Skin of body (tissue), 2 donors: ENCODE measurements around the gene AKR1C1. TPM values are rescaled to one million over a fixed set of nuclear protein-coding genes. Genes with fewer than 3 reads are reported as not detected.
"Not testable (repeated sequence)": the region's sequence is repeated elsewhere in the genome, so short reads cannot be mapped to it uniquely, and the experiment has no call there.

Experiments
- DNase-seq: peaks from one replicate; lab custom pipeline; 2025; lab: John Stamatoyannopoulos, UW
- total RNA-seq: library from RNA; depleted of rRNA; stranded (reverse); fragments of >200 nt; gene quantifications from one replicate; pipeline ENCODE4 v1.2.3, GENCODE V29; 2014

AKR1C1 gene
- total RNA-seq, 1 donor from 2014 or later = 2.5 TPM

DNA sequence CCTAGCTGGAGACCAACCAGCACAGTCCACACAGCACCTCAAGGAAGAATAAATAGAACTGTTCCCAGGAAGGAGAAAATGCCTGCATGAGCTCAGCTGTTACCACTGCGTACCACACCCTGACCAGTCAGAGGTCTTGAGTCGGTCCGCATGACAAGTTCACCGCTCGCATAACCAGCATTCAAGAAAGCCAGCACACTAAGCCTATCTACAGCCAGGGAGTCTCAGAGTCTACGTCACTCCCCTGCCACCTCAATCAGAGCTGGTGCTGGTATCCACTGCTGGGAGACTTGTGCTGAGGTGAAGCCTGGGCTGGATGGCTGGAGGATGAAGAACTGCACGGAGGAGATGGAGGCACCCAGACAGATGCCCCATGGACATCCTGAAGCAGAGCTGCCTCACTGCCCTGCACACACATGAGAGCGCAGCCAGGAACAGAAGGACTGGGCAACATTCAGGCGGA, 19.6 kb downstream of the AKR1C1 start:
- no peak for DNase-seq

DNA sequence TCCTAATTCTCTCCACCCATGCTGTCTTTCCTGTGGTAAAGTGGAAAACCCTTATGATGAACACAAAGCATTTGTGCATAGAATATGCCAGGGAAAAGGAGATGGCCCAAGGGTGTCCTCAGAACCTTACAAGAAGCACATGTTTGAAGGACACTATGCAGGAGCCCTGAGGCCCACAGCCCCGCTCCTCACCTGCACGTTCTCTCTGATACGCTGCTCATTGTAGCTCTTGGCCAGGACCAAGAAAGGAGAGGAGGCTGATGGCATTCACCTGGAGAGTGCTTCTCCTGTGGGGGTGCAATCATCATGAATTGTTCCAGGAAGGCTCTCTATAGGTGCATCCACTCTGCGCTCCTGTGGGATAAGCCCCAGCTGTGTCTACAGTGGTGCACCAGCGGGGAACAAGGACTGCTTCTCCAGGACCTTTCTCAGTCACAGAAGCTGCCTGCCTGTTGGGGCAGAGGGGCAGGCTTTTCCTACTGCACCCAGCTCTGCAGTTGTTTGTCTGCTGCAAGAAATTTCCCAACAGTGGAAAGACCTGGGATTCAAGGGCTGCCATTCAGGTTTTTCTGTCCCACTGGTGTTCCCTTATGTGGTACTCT, 20.5 kb downstream of the AKR1C1 start:
- DNase-seq = no peak

DNA sequence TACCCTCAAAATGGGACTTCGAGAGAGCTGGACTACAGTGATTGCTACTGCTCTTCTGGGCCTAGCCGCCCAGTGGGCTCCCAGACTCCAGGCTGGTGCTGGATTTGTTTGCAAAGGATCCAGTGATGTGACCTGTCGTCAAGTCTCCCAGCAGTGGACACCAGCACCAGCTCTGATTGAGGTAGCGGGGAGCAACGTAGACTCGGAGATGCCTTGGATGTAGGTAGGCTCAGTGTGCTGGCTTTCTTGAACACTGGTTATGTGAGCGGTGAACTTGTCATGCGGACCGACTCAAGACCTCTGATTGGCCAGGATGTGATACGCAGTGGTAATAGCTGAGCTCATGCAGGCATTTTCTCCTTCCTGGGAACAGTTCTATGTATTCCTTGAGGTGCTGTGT, 21.0 kb downstream of the AKR1C1 start:
- no peak for DNase-seq

DNA sequence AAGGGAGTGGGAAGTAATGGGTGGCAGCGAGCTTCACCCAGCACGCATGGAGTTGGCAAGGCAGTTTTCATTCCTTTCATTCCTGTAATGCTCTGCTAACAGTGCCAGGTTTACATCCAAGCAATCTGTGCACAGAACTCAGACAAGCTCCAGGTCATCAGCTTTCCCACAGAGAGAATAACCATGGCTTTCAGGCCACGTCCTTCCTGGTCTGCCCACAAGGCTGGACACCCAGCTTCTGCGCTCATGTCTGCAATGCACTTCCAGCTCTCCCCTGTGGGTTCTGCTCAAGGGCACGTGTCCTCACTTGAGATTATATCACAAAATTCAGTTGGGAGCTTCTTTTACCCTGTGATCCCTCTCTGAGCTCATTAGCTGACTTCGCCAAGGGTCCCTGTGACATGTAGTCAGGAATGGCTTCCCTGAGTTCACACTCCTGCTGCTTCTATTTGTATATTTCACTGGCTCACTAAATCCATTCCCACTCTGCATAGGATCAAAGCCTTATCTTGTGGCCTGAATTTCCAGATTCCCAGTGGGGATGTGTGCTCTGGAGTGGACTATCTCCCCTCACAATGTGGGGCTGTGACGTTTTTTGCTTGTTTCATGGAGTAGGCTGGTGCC, 21.9 kb downstream of the AKR1C1 start:
- DNase-seq = no peak

DNA sequence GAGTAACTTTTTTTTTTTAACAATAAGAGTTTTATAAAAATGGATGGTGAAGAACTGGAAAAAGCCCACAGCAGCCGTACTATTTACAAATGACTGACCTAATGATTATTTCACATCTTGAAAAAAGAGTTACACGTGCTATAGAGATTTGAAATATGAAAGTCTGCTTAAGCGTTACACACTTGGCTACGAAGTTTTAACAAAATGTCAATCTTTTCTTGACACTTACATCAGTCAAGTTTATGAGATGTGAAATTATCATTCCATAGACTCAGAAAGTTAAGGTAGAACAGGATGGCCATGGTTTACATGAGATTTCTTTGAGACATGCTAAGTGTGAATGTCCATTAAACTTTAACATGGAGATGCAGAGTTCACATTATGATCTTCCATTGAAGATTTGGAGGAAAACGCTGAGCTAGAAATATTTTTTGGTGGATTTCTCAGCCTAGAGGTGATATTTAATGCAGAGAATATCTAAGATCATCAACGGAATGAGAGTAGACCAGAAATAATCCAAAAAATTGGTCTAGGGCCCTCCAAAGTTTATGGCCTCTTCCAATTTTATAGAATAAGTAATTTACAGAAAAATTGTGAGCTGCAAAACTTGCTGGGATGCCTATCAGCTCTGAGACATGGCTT, 24.9 kb downstream of the AKR1C1 start:
- not testable (repeated sequence) for DNase-seq

DNA sequence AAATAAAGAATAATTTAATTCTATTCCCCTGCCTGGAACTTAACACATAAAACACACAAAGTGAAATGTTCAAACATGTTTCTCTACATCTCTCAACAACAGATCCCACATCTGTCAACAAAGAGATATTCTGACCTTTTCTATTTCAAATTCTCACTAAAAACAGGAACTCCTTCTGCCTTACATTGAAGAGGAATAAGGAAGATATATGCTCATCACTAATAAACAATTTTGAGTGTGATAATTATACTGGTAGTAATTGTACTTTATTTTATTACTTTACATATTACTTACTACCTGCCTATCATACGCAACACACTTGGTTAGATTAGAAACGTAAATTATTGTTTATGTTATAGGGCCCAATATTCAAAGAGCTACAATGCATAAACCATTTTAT, 27.0 kb downstream of the AKR1C1 start:
- no peak for DNase-seq

DNA sequence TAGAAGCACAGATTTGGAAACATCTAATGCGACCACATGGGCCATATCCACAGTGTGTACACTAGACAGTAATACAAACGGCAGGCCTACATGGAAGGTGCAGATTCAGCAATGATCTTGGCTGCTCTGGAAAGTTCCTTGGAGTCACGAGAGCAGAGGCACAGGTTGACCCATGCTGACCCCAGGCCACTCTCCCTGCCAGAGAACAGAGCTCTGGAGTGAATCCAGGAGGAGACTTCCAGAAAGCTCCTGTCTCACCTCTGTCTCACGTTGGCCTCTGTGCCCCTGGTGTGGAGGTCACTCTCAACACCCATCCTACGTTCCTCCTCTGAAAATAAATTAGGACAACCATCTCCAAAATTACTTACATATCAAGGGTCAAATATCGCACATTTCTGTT, 28.2 kb downstream of the AKR1C1 start:
- not testable (repeated sequence) for DNase-seq

DNA sequence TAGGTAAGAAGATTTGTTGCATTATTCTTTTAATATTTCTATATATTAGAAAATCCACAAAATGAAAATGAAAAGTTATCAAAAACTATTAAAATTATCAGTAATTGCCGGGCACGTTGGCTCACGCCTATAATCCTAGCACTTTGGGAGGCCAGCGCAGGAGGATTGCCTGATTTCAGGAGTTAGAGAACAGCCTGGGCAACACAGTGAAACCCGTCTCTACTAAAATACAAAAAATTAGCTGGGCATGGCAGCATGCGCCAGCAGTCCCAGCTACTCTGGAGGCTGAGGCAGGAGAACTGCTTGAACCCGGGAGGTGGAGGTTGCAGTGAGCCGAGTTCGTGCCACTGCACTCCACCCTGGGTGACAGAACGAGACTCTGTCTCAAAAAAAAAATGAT, 29.3 kb downstream of the AKR1C1 start:
- DNase-seq = not testable (repeated sequence)

DNA sequence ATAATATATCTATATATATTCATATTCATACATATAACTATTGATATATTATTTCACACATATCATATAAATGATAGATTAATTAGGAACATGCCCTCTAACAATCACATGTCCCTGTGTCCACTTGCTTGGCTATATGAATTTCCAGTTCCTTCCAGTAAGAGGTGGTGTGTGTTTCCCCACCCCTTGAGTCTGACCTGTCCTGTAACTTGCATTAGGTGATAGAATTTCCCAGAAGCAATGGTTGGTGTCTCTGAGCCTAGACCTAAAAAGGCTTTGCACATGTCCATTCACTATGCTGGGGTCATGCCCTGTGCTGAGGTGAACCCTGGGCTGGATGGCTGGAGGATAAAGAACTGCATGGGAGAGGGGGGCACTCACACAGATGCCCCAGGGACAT, 31.0 kb downstream of the AKR1C1 start:
- DNase-seq = not testable (repeated sequence)

DNA sequence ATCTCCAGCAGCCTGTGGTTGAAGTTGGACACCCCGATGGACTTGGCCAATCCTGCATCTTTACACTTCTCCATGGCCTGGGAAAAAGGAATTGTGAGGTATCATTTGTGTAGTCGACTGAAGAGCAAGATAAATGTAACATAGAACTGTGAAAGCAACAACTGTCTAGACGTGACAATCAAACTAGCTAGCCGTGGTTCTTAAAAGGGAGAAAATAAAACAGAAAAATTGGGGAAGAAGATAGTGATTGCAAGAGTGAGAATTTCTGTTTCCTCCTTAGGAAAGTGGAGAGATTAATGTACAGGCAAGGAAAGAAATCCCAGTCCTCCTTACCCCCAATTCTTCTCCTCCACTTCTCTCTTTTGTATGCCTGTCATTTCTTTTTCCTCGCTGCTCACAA, 35.5 kb downstream of the AKR1C1 start:
- DNase-seq = no peak

DNA sequence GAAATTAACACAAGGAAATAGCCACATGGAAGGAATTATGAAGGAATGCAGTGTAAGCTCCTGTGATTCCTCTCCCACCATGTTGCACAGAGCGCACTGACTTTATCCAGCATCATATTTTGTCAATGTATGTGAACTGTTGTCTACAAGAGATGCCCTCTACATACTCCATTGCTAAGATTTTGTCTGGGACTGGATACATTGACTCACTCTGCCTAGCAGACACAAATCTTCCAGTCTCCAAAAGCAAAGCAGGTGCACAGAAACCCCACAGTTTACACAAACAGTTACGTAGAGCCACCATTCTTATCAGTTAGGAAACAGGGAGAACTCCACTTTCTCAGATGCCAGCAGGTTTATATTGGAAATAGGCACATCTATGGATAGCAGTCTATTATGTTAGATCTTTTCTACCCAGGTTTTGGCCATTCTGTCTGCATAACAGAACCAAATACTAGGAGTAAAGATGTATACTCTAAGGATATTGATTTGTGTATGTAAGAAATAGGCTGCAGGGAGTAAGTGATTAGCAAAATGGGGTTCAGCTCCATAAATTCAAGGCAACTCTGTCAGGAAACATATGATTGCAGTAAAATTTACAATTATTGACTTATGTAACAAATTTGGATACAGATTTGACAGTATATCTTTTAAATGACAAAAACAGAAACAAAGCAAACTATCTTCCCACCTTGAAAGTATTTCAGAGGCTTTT, 39.0 kb downstream of the AKR1C1 start:
- no peak for DNase-seq

DNA sequence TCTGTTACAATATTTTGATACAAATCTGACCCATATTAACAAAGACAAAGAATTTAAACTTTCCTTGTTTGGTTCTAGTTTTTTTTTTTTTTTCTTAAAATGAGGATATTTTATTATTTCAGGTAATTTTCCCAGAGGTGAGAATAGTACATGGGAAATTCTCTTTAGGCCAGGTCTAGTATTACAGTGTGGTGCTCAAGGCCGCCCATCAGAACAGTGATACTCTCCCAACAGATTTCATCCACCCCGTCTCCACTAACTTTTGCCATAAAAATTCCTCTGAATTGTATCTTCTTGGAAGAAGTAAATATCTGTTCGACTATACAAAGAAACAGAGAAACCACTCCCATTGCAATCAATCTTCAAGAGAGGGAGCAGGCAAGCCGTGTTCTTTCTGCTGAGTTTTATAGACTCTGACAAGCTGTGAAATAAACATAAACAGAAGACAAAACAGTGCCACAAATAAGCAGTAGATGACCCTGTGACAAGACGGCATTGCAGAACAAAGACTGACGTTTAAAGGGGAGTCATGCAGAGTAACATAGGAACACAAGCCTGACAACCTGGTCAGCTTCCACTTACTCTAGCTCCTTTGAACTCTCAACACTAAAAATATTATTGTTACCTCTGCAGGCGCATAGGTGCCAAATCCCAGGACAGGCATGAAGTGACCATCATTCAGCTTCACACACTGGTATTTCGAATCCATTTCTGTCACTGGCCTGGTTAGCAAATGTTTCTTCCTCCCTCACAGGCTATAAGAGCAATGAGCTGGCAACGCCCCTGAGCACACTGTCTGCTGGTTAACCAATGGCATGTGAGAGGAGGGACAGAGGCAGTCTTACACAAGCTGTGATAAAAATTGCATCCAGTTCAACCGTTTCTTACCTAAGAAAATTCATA, 40.2 kb downstream of the AKR1C1 start, which contains the start of gene AKR1C2:
Gene AKR1C2 (minus strand): TSS at position 731 of the 903 bp plus-strand sequence. CDS start 22 bp downstream, at position 709.
- DNase-seq = not testable (repeated sequence)

DNA sequence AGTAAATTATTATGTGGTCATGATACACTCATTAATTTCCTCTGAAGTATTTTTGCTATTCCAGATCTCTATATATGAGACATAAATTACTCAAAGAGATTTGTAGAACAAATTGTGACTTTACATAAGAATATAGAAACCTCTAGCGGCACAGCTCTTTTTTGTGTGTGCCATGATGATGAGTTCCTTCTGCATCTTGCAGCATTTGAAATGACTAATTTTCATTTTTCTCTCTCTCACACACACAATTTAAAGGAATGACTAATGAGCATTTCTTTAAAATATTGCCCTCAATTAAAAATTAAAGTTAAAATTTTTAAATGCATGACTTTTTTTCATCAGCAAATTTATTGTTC, 40.8 kb downstream of the AKR1C1 start:
- not testable (repeated sequence) for DNase-seq

DNA sequence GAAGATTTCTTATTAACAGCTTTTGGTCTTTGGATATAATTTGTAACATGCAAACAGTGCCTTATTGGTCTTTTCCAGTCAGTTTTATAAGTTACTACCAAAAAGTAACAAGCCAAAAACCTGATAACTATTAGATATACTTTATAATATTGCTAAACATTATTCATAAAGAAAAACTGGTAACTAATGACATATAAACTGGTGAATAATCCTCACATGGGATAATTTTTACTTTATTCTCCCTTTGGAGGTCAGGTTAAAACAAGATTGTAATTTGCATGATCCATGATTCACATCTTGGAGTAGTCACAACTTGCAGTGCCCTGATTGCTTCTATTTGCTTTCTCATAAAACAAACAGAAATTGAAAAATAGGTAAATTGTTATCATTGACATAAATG, 41.3 kb downstream of the AKR1C1 start:
- not testable (repeated sequence) for DNase-seq

DNA sequence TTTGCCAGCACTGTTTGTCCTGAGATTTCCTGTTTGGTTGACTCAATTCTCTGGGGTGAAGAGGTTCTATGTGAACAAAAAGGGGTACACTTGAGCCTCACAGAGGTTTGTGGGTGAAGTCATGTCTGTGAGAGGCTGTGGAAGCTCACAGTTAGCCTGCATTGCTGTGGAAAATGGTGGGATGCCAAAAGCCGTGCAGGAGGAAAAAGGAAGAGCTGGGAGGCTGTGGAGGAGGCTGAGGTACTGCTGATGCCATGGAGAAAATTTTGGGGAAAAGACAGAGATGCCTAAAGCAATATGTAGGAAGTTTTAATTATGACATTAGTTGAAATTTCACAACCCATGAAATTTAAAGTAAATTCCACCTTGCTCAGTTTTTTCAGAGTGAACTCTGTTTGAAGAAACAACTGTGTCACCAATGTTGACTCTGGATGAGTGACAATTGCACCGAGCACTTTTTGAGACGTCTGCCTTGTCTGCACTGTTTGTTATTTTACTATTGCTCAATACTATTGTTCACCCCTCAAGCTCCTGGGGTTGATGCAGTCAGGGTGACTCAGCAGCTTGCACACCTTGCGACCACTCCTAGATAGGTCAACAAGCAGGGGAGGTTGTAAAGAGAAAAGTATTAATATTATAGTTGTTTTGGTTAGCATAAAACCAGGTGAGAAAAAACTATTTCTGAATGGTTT, 45.8 kb downstream of the AKR1C1 start:
- not testable (repeated sequence) for DNase-seq

DNA sequence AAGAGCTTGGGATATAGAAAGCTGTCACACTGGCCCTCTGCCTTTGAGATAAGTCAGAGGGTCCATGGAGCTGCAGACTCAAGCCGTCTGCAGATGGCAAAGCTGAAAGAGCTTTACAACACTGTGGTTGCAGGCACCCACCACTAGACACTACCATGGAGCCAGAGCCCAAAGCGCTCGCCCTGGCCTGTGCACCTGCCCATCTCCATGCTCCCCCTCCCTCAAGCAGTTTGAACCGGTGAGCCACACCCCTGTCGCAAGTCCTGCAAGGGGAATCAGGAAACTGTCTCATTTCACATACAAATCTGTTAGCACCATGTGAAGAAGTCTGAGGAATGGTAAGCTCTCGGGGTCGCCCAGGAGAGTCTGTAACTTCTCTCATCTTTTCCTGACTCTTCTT, 46.8 kb downstream of the AKR1C1 start:
- DNase-seq = not testable (repeated sequence)

DNA sequence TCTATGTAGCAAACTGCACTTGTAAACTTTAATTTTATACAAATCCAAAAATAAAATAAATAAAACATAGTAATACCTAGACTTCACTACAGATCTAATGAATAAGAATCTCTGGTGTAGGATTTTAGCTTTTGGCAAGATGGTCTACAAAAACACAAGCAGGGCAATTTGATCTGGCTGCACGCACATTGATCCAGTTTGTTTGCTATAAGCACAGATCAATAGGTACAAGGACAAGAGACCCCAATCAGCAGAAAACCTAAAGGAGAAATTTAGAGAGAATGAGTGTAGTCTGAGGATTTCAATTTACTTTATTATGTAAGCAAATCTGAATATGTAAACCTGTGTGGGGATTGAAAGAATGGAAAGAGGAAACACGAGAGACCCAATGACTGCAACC, 48.2 kb downstream of the AKR1C1 start:
- DNase-seq = not testable (repeated sequence)

DNA sequence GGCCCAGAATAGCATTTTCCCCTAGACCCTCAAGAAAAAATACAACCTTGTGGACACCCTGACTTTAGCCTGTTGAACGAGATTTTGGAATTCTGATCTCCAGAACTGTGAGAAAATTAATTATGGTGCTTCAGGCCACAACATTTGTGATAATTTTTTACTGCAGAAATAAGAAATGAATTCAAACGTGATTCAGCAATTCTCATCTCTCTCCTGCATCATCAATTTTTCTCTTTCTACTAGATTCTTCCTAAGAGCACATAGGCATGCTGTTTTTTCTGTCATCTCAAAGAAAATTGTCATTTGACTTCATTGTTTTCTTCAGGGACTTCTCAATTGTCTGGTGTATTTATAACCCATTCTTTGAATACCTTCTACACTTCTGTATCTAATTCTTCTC, 49.4 kb downstream of the AKR1C1 start:
- no peak for DNase-seq

DNA sequence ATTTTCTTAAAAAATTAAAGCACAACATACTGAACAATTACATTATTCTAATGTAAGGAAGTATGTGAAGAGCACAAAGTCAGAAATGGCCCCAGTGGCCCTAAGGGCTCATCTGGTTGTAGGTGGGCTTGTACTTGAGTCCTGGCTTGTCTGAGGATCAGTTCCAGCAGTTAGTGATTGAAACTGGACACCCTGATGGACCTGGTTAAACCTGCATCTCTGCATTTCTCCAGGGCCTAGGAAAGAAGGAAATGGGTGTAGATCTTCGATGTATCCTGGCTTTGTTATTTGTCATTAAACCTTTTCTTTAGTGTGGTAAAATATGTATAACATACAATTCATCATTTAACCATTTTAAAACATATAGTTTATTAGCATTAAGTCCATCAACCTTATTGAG, 50.2 kb downstream of the AKR1C1 start:
- no peak for DNase-seq

DNA sequence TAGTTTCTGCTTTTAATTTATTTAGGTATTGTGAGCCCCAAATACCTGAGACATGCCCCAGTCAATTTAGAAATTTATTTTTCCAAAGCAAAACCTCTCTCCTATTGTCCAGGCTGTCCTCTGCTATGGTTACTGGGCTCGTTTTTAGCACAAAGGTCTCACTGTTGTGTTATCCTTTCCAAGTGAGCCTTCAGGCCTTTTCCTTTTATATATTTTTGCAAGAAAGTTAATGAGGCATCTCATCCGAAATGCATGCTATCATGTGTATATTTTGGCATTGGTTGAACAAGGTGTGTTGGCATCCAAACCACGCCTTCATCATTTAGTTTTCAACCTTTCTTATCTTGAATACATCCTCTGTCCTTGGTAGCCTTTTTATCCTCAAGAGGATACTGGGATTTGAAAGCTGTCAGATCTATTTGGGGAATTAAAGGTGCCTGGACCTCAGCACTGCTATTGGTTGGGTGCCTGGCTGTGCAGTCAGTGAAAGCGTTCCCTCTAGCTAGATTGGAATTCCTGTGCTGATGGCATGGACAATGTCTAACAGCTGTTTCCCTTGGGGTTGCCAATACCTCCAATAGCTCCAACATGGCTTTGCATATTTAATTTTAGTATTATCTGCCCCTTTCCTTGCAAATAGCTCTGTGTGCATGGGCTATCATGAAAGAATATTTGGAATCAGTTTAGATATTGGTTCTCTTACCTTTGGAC, 51.1 kb downstream of the AKR1C1 start:
- DNase-seq = not testable (repeated sequence)
